Fibroblast of lung (primary cell): ENCODE measurements around the gene HMGA1. TPM values are rescaled to one million over a fixed set of nuclear protein-coding genes. Genes with fewer than 3 reads are reported as not detected.
"Not testable (repeated sequence)": the region's sequence is repeated elsewhere in the genome, so short reads cannot be mapped to it uniquely, and the experiment has no call there.

Experiments
- DNase-seq, 2 donors: peaks; one replicate each; pipeline versions ENCODE4 v3.0.0 to v3.0.0-alpha.2; 2010; ENCODE audit warnings: low read depth in 2 of 2
- H2AFZ ChIP-seq: 2 replicates; pipeline ENCODE4 v1.5.1; 2012; ENCODE audit warnings: low read length, control low read depth, inconsistent platforms
- H3K27ac ChIP-seq: 2 replicates; pipeline ENCODE4 v1.5.1; 2011; ENCODE audit warnings: low read length, control low read depth; ENCODE audit not compliant: insufficient read depth
- H3K27me3 ChIP-seq: 2 replicates; pipeline ENCODE4 v1.5.1; 2011; ENCODE audit warnings: mild to moderate bottlenecking, low read length; ENCODE audit not compliant: control insufficient read depth, insufficient read depth
- H3K36me3 ChIP-seq: 2 replicates; pipeline ENCODE4 v1.5.1; 2011; ENCODE audit warnings: low read length; ENCODE audit not compliant: control insufficient read depth, insufficient read depth
- H3K4me1 ChIP-seq: 2 replicates; pipeline ENCODE4 v1.5.1; 2011; ENCODE audit warnings: low read length; ENCODE audit not compliant: control insufficient read depth, insufficient read depth; ENCODE audit errors: extremely low read depth
- H3K4me2 ChIP-seq: 2 replicates; pipeline ENCODE4 v1.5.1; 2011; ENCODE audit warnings: low read length, control low read depth; ENCODE audit not compliant: insufficient read depth; ENCODE audit errors: extremely low read depth
- H3K4me3 ChIP-seq, 4 experiments: fragments of 200-600 bp in 1 of 4; sonication (generic) in 1 of 4; replicated peaks in 1 of 4; 2 replicates each; pipeline ENCODE4 v1.5.1; 2011 to 2016; ENCODE audit warnings: low read length in 4 of 4, low read depth in 3 of 4, mild to moderate bottlenecking in 3 of 4, control low read depth in 2 of 4, inconsistent platforms in 1 of 4, mixed read lengths in 1 of 4; ENCODE audit not compliant: insufficient read depth in 1 of 4; ENCODE audit errors: control extremely low read depth in 1 of 4
- H3K79me2 ChIP-seq: 2 replicates; pipeline ENCODE4 v1.5.1; 2012; ENCODE audit warnings: mild to moderate bottlenecking, low read length, inconsistent platforms; ENCODE audit not compliant: control insufficient read depth, insufficient read depth
- H3K9ac ChIP-seq: 2 replicates; pipeline ENCODE4 v1.5.1; 2011; ENCODE audit warnings: mild to moderate bottlenecking, low read length, control low read depth; ENCODE audit not compliant: insufficient read depth
- H3K9me3 ChIP-seq: 2 replicates; pipeline ENCODE4 v1.5.1; 2012; ENCODE audit warnings: low read depth, low read length; ENCODE audit not compliant: control insufficient read depth, insufficient read depth
- H4K20me1 ChIP-seq: 2 replicates; pipeline ENCODE4 v1.5.1; 2011; ENCODE audit warnings: low read length; ENCODE audit not compliant: control insufficient read depth, insufficient read depth; ENCODE audit errors: extremely low read depth
- CTCF ChIP-seq, 2 donors: IDR thresholded peaks in 1 of 2; conservative IDR thresholded peaks in 1 of 2; 1 replicate in 1 of 2; 2 replicates in 1 of 2; pipeline ENCODE4 v1.5.1; 2011 to 2012; ENCODE audit warnings: low read length in 2 of 2, control low read depth in 1 of 2, inconsistent platforms in 1 of 2, low read depth in 1 of 2, mild to moderate bottlenecking in 1 of 2
- EZH2 ChIP-seq: IDR thresholded peaks from 2 replicates; pipeline ENCODE4 v1.5.1; 2012; ENCODE audit warnings: low read length, control low read depth, mild to moderate bottlenecking; ENCODE audit errors: missing control alignments
- polyA plus RNA-seq, 2 donors: library from polyadenylated mRNA; depleted of rRNA in 1 of 2; stranded (reverse) in 1 of 2; unstranded in 1 of 2; fragments of >200 nt; gene quantifications; 2 replicates each; pipeline ENCODE4 v1.2.1, GENCODE V29; 2011 to 2012; ENCODE audit warnings: missing spikeins in 1 of 2
- total RNA-seq: library from RNA; depleted of rRNA; stranded (reverse); fragments of >200 nt; gene quantifications from 2 replicates; pipeline ENCODE4 v1.2.1, GENCODE V29; 2014

Gene HMGA1
- total and polyA plus RNA-seq, 2 donors (not counting 1 experiment from before 2014, with no cell fraction given): 29.6 to 121 TPM

GRCh38 chr6:34243901-34244884 lies 7.5 kb downstream of the HMGA1 start:
- Histone ChIP-seq H3K36me3 (peaks cover 12% of the 10 kb centered on the region), H3K27me3 (no peaks in the 10 kb centered on the region), H3K4me1 (peaks cover 35% of the 10 kb centered on the region), H3K9me3 (no peaks in the 10 kb centered on the region), H2AFZ (no peak overlapping the region), H3K27ac (peak overlapping the region; percentile 92), H3K79me2 (peaks cover 34% of the 10 kb centered on the region), H3K9ac (peak overlapping the region; percentile 43), H3K4me2 (peak overlapping the region; percentile 68), H4K20me1 (no peaks in the 10 kb centered on the region), H3K4me3 (peak overlapping the region in 1 of 4 experiments; percentile 11)
- DNase-seq: peak; percentile 90 to 92
- peak; percentile 16 to 61 for TF ChIP-seq CTCF (conservative IDR thresholded peaks at IDR 0.05 in 1 of 2, IDR thresholded peaks at IDR 0.05 in 1 of 2; ENCODE audit: low read depth in 1 of 2, low read length in 2 of 2)
- no peak for TF ChIP-seq EZH2

GRCh38 chr6:34245032-34245760 lies 8.5 kb downstream of the HMGA1 start:
- H3K4me1 ChIP-seq: peaks cover 32% of the 10 kb centered on the region
- not testable (repeated sequence) for H4K20me1 ChIP-seq, H3K27me3 ChIP-seq, H3K4me2 ChIP-seq, DNase-seq, H2AFZ ChIP-seq, H3K9me3 ChIP-seq, H3K9ac ChIP-seq, H3K4me3 ChIP-seq
- H3K36me3 ChIP-seq: peaks cover 12% of the 10 kb centered on the region
- H3K79me2 ChIP-seq: peaks cover 27% of the 10 kb centered on the region
- H3K27ac ChIP-seq: peak overlapping the region; percentile 92

GRCh38 chr6:34245761-34246140 lies 9.1 kb downstream of the HMGA1 start:
- H3K4me3 ChIP-seq, H3K9ac ChIP-seq, H3K4me2 ChIP-seq, H3K9me3 ChIP-seq, DNase-seq, H2AFZ ChIP-seq, H3K27ac ChIP-seq, H4K20me1 ChIP-seq, H3K27me3 ChIP-seq: not testable (repeated sequence)
- peaks cover 32% of the 10 kb centered on the region for H3K4me1 ChIP-seq
- H3K36me3 ChIP-seq: peaks cover 12% of the 10 kb centered on the region
- peaks cover 22% of the 10 kb centered on the region for H3K79me2 ChIP-seq
